Measurements from ENCODE around the gene ITSN1. TPM values are rescaled to one million over a fixed set of nuclear protein-coding genes. Genes with fewer than 3 reads are reported as not detected.

Gene ITSN1
- total RNA-seq, 1 experiment from 2014 or later, result 30.6 TPM

DNA sequence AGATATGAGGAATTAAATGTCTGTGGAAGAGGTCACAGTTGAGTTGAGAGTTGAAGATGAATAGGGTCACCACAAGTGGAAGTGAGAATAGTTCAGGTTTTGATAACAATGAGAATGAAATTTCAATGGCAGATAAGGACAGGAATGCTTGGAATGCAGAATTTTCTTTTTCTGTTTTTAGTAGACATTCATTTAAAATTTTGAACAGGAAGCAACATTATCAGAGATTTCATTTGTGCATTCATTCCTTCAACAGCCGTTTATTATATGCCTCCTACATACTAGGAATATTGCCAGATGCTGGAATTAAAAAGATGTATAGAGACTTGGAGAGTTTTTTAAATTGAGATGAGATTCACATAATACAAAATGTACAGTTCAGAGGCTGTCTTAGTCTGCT, 126.8 kb downstream of the ITSN1 start:
- H3K27me3 Mint-ChIP-seq (ENCODE audit: unreplicated experiment), result no peaks in the 10 kb centered on the region
- H3K36me3 Mint-ChIP-seq (ENCODE audit: insufficient read depth, unreplicated experiment), result peaks cover 13% of the 10 kb centered on the region
- H3K4me1 Mint-ChIP-seq (ENCODE audit: low read depth, unreplicated experiment), result peaks cover 9% of the 10 kb centered on the region
- intact Hi-C loops (cut with micrococcal nuclease; ENCODE audit: unreplicated experiment), result no loop called here
- no peak for DNase-seq
- H3K4me3 Mint-ChIP-seq (ENCODE audit: low read depth, unreplicated experiment), result no peak overlapping the region
- H3K9me3 Mint-ChIP-seq (ENCODE audit: low read depth, unreplicated experiment), result peaks cover 3% of the 10 kb centered on the region
- CTCF ChIA-PET, result no interaction called here
- H3K27ac Mint-ChIP-seq (ENCODE audit: unreplicated experiment), result no peak overlapping the region
- BruUV-seq (replicated peaks), result no TSS peak
- TF ChIP-seq, protein P1, sequence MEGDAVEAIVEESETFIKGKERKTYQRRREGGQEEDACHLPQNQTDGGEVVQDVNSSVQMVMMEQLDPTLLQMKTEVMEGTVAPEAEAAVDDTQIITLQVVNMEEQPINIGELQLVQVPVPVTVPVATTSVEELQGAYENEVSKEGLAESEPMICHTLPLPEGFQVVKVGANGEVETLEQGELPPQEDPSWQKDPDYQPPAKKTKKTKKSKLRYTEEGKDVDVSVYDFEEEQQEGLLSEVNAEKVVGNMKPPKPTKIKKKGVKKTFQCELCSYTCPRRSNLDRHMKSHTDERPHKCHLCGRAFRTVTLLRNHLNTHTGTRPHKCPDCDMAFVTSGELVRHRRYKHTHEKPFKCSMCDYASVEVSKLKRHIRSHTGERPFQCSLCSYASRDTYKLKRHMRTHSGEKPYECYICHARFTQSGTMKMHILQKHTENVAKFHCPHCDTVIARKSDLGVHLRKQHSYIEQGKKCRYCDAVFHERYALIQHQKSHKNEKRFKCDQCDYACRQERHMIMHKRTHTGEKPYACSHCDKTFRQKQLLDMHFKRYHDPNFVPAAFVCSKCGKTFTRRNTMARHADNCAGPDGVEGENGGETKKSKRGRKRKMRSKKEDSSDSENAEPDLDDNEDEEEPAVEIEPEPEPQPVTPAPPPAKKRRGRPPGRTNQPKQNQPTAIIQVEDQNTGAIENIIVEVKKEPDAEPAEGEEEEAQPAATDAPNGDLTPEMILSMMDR (IDR thresholded peaks at IDR 0.05; ENCODE audit: unreplicated experiment), result no peak

DNA sequence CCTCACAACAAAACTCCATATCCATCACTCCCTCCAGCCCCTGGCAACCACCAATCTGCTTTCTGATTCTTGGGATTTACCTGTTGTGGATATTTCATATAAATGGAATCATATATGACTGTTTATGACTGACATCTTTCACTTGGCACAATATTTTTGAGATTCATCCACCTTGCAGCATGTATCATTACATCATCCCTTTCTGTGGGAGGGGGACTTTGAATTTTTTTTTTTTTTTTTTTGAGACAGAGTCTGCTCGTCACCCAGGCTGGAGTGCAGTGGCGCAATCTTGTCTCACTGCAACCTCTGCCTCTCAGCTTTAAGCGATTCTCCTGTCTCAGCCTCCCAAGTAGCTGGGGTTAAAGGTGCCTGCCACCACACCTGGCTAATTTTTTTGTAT, 128.2 kb downstream of the ITSN1 start:
- Mint-ChIP-seq H3K4me3 (ENCODE audit: low read depth, unreplicated experiment) (no peak overlapping the region), H3K27ac (ENCODE audit: unreplicated experiment) (no peak overlapping the region), H3K36me3 (ENCODE audit: insufficient read depth, unreplicated experiment) (peaks cover 13% of the 10 kb centered on the region), H3K27me3 (ENCODE audit: unreplicated experiment) (no peaks in the 10 kb centered on the region), H3K4me1 (ENCODE audit: low read depth, unreplicated experiment) (peaks cover 9% of the 10 kb centered on the region), H3K9me3 (ENCODE audit: low read depth, unreplicated experiment) (peaks cover 3% of the 10 kb centered on the region)
- CTCF ChIA-PET, result no interaction called here
- DNase-seq, result no peak
- TF ChIP-seq, protein P1 (IDR thresholded peaks at IDR 0.05; ENCODE audit: unreplicated experiment), result no peak
- BruUV-seq (replicated peaks), result no TSS peak
- intact Hi-C loops (cut with micrococcal nuclease; ENCODE audit: unreplicated experiment), result no loop called here

DNA sequence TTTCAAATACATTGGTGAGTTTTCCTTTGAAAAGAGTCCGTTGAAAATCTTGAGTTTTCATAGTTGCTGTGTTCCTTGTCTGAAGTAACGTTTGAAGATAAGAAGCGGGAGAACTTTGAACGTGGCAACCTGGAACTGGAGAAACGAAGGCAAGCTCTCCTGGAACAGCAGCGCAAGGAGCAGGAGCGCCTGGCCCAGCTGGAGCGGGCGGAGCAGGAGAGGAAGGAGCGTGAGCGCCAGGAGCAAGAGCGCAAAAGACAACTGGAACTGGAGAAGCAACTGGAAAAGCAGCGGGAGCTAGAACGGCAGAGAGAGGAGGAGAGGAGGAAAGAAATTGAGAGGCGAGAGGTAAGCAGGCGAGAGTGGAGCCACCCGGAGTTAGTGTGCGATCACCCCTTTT, 129.7 kb downstream of the ITSN1 start:
- H3K9me3 Mint-ChIP-seq (ENCODE audit: low read depth, unreplicated experiment), result peaks cover 3% of the 10 kb centered on the region
- H3K36me3 Mint-ChIP-seq (ENCODE audit: insufficient read depth, unreplicated experiment), result peaks cover 13% of the 10 kb centered on the region
- CTCF ChIA-PET, result no interaction called here
- no peaks in the 10 kb centered on the region for H3K27me3 Mint-ChIP-seq (ENCODE audit: unreplicated experiment)
- no TSS peak for BruUV-seq (replicated peaks)
- peaks cover 9% of the 10 kb centered on the region for H3K4me1 Mint-ChIP-seq (ENCODE audit: low read depth, unreplicated experiment)
- intact Hi-C loops (cut with micrococcal nuclease; ENCODE audit: unreplicated experiment), result no loop called here
- DNase-seq, result no peak
- H3K4me3 Mint-ChIP-seq (ENCODE audit: low read depth, unreplicated experiment), result no peak overlapping the region
- TF ChIP-seq, protein P1 (IDR thresholded peaks at IDR 0.05; ENCODE audit: unreplicated experiment), result no peak
- H3K27ac Mint-ChIP-seq (ENCODE audit: unreplicated experiment), result no peak overlapping the region

DNA sequence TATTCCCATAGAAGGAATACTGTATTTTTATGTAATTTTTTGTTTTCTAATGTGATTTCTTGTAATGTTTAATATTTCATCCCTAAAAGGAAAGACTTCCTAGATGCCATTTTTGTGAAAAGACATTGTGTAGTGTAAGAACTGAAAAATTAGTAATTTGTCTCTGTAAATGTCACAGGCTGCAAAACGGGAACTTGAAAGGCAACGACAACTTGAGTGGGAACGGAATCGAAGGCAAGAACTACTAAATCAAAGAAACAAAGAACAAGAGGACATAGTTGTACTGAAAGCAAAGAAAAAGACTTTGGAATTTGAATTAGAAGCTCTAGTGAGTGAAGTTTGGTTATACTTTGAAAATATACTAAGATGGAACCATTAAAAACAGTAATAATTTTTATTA, 132.2 kb downstream of the ITSN1 start:
- Mint-ChIP-seq H3K27me3 (ENCODE audit: unreplicated experiment) (no peaks in the 10 kb centered on the region), H3K36me3 (ENCODE audit: insufficient read depth, unreplicated experiment) (peaks cover 17% of the 10 kb centered on the region), H3K4me1 (ENCODE audit: low read depth, unreplicated experiment) (peaks cover 9% of the 10 kb centered on the region), H3K27ac (ENCODE audit: unreplicated experiment) (no peak overlapping the region), H3K4me3 (ENCODE audit: low read depth, unreplicated experiment) (no peak overlapping the region), H3K9me3 (ENCODE audit: low read depth, unreplicated experiment) (peaks cover 5% of the 10 kb centered on the region)
- CTCF ChIA-PET, result no interaction called here
- TF ChIP-seq, protein P1 (IDR thresholded peaks at IDR 0.05; ENCODE audit: unreplicated experiment), result no peak
- intact Hi-C loops (cut with micrococcal nuclease; ENCODE audit: unreplicated experiment), result no loop called here
- BruUV-seq (replicated peaks), result no TSS peak
- no peak for DNase-seq
